HEK293 (cell line): ENCODE measurements around the gene C2CD5.

Experiments
- CTCF ChIA-PET: fragments of 350-600 bp; formaldehyde crosslinking; extraction: SDS; loops from one replicate; lab custom pipeline; 2021; ENCODE audit warnings: antibody characterized with exemption; lab: Yijun Ruan, JAX
- POLR2A ChIA-PET: fragments of 300-600 bp; formaldehyde crosslinking; extraction: SDS; loops from one replicate; lab custom pipeline; 2020; ENCODE audit warnings: antibody characterized with exemption, inconsistent platforms; lab: Yijun Ruan, JAX
- H3K27ac ChIP-seq: fragments of 200-500 bp; sonication (Bioruptor generic); 2 replicates; pipeline ENCODE4 v1.5.1; 2014; ENCODE audit warnings: low read depth, low read length, control low read depth, inconsistent platforms; ENCODE audit errors: extremely low read depth
- H3K36me3 ChIP-seq, 2 experiments: fragments of 200-500 bp in 1 of 2; sonication (Bioruptor generic) in 1 of 2; 1 replicate in 1 of 2; 2 replicates in 1 of 2; pipeline ENCODE4 v1.5.1; 2014 to 2017; ENCODE audit warnings: inconsistent platforms in 2 of 2, low read length in 2 of 2; ENCODE audit not compliant: control insufficient read depth in 2 of 2, insufficient read depth in 1 of 2
- H3K4me1 ChIP-seq: fragments of 200-500 bp; sonication (Bioruptor generic); 2 replicates; pipeline ENCODE4 v1.5.1; 2014; ENCODE audit warnings: mild to moderate bottlenecking, low read length, inconsistent platforms; ENCODE audit not compliant: control insufficient read depth, insufficient read depth
- H3K4me3 ChIP-seq: 2 replicates; pipeline ENCODE4 v1.5.1; 2011; ENCODE audit warnings: low read depth, mild to moderate bottlenecking, control low read depth, low read length, moderate library complexity
- H3K9me3 ChIP-seq: fragments of 200-500 bp; sonication (Bioruptor generic); 2 replicates; pipeline ENCODE4 v1.5.1; 2014; ENCODE audit warnings: low read depth, low read length, inconsistent platforms; ENCODE audit not compliant: control insufficient read depth, insufficient read depth
- GFI1B ChIP-seq: fragments of 450-650 bp; formaldehyde crosslinking; IDR thresholded peaks from 2 replicates; pipeline ENCODE4 v1.5.1; 2016; ENCODE audit warnings: missing biosample characterization, missing genetic modification characterization
- GLI2 ChIP-seq: fragments of 450-650 bp; formaldehyde crosslinking; IDR thresholded peaks from 2 replicates; pipeline ENCODE4; 2017; ENCODE audit warnings: missing biosample characterization, missing genetic modification characterization, low read depth, borderline replicate concordance
- KLF17 ChIP-seq: fragments of 450-650 bp; formaldehyde crosslinking; IDR thresholded peaks from 2 replicates; pipeline ENCODE4 v1.5.1; 2016; ENCODE audit warnings: missing biosample characterization, missing genetic modification characterization
- OSR2 ChIP-seq: fragments of 450-650 bp; formaldehyde crosslinking; IDR thresholded peaks from 2 replicates; pipeline ENCODE4 v1.5.1; 2016; ENCODE audit warnings: missing biosample characterization, missing genetic modification characterization
- PATZ1 ChIP-seq: fragments of 450-650 bp; formaldehyde crosslinking; IDR thresholded peaks from 2 replicates; pipeline ENCODE4 v1.5.1; 2016; ENCODE audit warnings: missing biosample characterization, missing genetic modification characterization
- ZBTB20 ChIP-seq: fragments of 450-650 bp; formaldehyde crosslinking; IDR thresholded peaks from 2 replicates; pipeline ENCODE4 v1.5.1; 2016; ENCODE audit warnings: missing biosample characterization, missing genetic modification characterization
- ZBTB7A ChIP-seq: fragments of 450-650 bp; formaldehyde crosslinking; IDR thresholded peaks from 2 replicates; pipeline ENCODE4 v1.5.1; 2016; ENCODE audit warnings: low read depth, missing biosample characterization, missing genetic modification characterization
- ZBTB8A ChIP-seq: fragments of 450-650 bp; formaldehyde crosslinking; IDR thresholded peaks from 2 replicates; pipeline ENCODE4 v1.5.1; 2016; ENCODE audit warnings: missing biosample characterization, missing genetic modification characterization
- ZIC2 ChIP-seq: fragments of 450-650 bp; formaldehyde crosslinking; IDR thresholded peaks from 2 replicates; pipeline ENCODE4 v1.5.1; 2016; ENCODE audit warnings: missing biosample characterization, missing genetic modification characterization
- ZNF112 ChIP-seq: fragments of 450-650 bp; formaldehyde crosslinking; IDR thresholded peaks from 2 replicates; pipeline ENCODE4 v1.5.0; 2017; ENCODE audit warnings: missing biosample characterization, missing genetic modification characterization
- ZNF138 ChIP-seq: fragments of 450-650 bp; formaldehyde crosslinking; IDR thresholded peaks from 2 replicates; pipeline ENCODE4 v1.5.1; 2016; ENCODE audit warnings: missing biosample characterization, missing genetic modification characterization, borderline replicate concordance
- ZNF214 ChIP-seq: fragments of 450-650 bp; formaldehyde crosslinking; IDR thresholded peaks from 2 replicates; pipeline ENCODE4 v1.5.1; 2017; ENCODE audit warnings: missing biosample characterization, mild to moderate bottlenecking, missing genetic modification characterization, borderline replicate concordance
- ZNF266 ChIP-seq: fragments of 450-650 bp; formaldehyde crosslinking; IDR thresholded peaks from 2 replicates; pipeline ENCODE4 v1.5.1; 2016; ENCODE audit warnings: missing biosample characterization, missing genetic modification characterization, low read depth
- ZNF366 ChIP-seq: fragments of 450-650 bp; formaldehyde crosslinking; conservative IDR thresholded peaks from 2 replicates; pipeline ENCODE4 v1.5.1; 2016; ENCODE audit warnings: missing biosample characterization, missing genetic modification characterization
- ZNF433 ChIP-seq: fragments of 450-650 bp; formaldehyde crosslinking; IDR thresholded peaks from 2 replicates; pipeline ENCODE4 v1.5.1; 2016; ENCODE audit warnings: missing biosample characterization, missing genetic modification characterization, low read depth
- ZNF623 ChIP-seq: fragments of 450-650 bp; formaldehyde crosslinking; IDR thresholded peaks from 2 replicates; pipeline ENCODE4 v1.5.1; 2016; ENCODE audit warnings: missing biosample characterization, missing genetic modification characterization
- ZNF639 ChIP-seq: fragments of 450-650 bp; formaldehyde crosslinking; IDR thresholded peaks from 2 replicates; pipeline ENCODE4 v1.5.1; 2016; ENCODE audit warnings: missing biosample characterization, missing genetic modification characterization
- TF ChIP-seq, protein P1 (sequence below): fragments of 450-650 bp; formaldehyde crosslinking; IDR thresholded peaks from 2 replicates; pipeline ENCODE4 v1.5.1; 2016; ENCODE audit warnings: missing biosample characterization, missing genetic modification characterization

The C2CD5 gene

DNA sequence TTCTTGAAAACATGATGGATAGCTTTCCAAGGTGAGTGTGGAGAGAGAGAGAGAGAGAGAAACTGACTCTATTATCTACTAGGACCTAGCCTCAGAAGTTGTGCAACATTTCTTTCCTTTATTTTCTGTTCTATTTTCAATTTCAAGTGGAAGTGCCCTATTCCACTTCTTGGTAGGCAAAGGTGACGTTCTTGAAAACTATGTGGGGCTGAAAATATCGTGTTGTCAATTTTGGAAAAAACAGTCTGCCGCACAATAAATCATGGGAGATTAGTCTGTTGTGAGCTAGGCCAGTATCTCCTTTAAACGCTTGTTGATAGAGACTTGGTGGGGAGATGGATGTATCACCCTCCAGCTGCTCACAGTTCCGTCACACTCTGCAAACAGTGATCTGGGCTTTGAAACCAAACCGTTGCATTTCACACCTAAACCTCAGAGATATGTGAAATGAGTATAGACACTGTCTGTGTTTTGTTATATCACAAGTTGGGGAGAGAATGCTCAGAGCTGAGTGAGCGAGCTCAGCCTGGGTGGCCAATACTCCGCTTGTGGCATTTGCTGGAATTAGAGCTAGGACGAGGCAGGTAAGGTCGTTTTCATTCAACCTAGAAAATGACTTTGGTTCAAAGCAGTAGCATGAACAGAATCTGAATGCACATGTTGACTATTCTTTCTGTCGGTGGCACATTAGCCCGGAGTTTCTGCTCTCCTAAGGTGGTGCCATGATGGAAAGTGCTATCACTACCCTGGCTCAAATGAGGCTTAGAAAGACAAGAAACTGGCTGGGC, 134.8 kb downstream of the C2CD5 start:
- ChIA-PET CTCF (interaction anchor here (0.6 kb wide), 2 partner anchors 71 to 258 kb away, joined by 3 to 4 read pairs; no protein-coding TSS in a partner anchor), POLR2A (no interaction called here)
- no peak overlapping the region for H3K4me3 ChIP-seq
- no peak overlapping the region for H3K27ac ChIP-seq
- TF ChIP-seq ZNF138 (tag by site-specific recombination) (no peak), ZBTB7A (tag by site-specific recombination) (no peak), ZNF112 (no peak), ZNF266 (tag by site-specific recombination) (no peak), KLF17 (tag by site-specific recombination) (no peak), ZNF433 (no peak), ZIC2 (tag by site-specific recombination) (no peak), ZBTB8A (tag by site-specific recombination) (no peak), ZNF623 (tag by site-specific recombination) (no peak), GFI1B (tag by site-specific recombination) (no peak), OSR2 (tag by site-specific recombination) (no peak), ZBTB20 (tag by site-specific recombination) (no peak), ZNF639 (tag by site-specific recombination) (no peak), GLI2 (tag by site-specific recombination) (no peak), ZNF214 (no peak), ZNF366 (tag by site-specific recombination) (no peak), PATZ1 (tag by site-specific recombination) (no peak)
- TF ChIP-seq, protein P1, sequence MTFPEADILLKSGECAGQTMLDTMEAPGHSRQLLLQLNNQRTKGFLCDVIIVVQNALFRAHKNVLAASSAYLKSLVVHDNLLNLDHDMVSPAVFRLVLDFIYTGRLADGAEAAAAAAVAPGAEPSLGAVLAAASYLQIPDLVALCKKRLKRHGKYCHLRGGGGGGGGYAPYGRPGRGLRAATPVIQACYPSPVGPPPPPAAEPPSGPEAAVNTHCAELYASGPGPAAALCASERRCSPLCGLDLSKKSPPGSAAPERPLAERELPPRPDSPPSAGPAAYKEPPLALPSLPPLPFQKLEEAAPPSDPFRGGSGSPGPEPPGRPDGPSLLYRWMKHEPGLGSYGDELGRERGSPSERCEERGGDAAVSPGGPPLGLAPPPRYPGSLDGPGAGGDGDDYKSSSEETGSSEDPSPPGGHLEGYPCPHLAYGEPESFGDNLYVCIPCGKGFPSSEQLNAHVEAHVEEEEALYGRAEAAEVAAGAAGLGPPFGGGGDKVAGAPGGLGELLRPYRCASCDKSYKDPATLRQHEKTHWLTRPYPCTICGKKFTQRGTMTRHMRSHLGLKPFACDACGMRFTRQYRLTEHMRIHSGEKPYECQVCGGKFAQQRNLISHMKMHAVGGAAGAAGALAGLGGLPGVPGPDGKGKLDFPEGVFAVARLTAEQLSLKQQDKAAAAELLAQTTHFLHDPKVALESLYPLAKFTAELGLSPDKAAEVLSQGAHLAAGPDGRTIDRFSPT = no peak
- no peaks in the 10 kb centered on the region for H3K36me3 ChIP-seq
- no peaks in the 10 kb centered on the region for H3K9me3 ChIP-seq
- no peaks in the 10 kb centered on the region for H3K4me1 ChIP-seq
